Measurements from ENCODE around the gene TEX14.

GRCh38 chr17:58541249-58541648, 150.6 kb downstream of the TEX14 start:
- TF ChIP-seq POLR2AphosphoS5 (IDR thresholded peaks at IDR 0.05; ENCODE audit: insufficient read depth in 1 of 2, low read depth in 1 of 2) = no peak
- TF ChIP-seq, protein P1, sequence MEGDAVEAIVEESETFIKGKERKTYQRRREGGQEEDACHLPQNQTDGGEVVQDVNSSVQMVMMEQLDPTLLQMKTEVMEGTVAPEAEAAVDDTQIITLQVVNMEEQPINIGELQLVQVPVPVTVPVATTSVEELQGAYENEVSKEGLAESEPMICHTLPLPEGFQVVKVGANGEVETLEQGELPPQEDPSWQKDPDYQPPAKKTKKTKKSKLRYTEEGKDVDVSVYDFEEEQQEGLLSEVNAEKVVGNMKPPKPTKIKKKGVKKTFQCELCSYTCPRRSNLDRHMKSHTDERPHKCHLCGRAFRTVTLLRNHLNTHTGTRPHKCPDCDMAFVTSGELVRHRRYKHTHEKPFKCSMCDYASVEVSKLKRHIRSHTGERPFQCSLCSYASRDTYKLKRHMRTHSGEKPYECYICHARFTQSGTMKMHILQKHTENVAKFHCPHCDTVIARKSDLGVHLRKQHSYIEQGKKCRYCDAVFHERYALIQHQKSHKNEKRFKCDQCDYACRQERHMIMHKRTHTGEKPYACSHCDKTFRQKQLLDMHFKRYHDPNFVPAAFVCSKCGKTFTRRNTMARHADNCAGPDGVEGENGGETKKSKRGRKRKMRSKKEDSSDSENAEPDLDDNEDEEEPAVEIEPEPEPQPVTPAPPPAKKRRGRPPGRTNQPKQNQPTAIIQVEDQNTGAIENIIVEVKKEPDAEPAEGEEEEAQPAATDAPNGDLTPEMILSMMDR (IDR thresholded peaks at IDR 0.05) = no peak
- no peak for TF ChIP-seq POLR2A (IDR thresholded peaks at IDR 0.05)
